GM12875 (cell line): ENCODE results near the gene FMNL3.

Source experiments
- H3K4me3 ChIP-seq: one replicate; pipeline ENCODE4 v1.5.1; 2011; ENCODE audit warnings: low read depth, low read length, control low read depth
- TF ChIP-seq, protein P1 (sequence below): IDR thresholded peaks from 2 replicates; pipeline ENCODE4 v1.5.1; 2011; ENCODE audit warnings: low read depth, mild to moderate bottlenecking, control low read depth, inconsistent platforms, low read length, moderate library complexity, borderline replicate concordance; ENCODE audit not compliant: insufficient read depth

Gene FMNL3

DNA sequence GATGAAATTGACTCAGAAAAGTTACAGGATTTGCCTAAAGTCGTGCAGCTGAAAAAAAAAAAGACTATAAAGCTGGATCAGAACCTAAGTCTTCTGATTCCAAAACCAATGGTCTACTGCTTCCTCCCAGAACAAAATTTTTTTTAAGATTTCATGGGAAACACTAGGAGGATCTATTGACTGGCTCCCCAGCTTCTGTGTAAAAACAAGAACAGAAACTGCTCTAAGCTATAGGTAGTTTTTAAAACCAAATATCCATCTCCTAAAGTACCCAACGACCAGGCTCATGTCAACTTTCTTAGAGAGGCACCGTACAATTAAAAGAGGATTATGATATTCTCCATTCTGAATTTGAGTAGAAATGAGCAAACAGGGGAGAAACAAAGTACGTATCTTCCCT lies 9.4 kb downstream of the FMNL3 start:
- TF ChIP-seq, protein P1, sequence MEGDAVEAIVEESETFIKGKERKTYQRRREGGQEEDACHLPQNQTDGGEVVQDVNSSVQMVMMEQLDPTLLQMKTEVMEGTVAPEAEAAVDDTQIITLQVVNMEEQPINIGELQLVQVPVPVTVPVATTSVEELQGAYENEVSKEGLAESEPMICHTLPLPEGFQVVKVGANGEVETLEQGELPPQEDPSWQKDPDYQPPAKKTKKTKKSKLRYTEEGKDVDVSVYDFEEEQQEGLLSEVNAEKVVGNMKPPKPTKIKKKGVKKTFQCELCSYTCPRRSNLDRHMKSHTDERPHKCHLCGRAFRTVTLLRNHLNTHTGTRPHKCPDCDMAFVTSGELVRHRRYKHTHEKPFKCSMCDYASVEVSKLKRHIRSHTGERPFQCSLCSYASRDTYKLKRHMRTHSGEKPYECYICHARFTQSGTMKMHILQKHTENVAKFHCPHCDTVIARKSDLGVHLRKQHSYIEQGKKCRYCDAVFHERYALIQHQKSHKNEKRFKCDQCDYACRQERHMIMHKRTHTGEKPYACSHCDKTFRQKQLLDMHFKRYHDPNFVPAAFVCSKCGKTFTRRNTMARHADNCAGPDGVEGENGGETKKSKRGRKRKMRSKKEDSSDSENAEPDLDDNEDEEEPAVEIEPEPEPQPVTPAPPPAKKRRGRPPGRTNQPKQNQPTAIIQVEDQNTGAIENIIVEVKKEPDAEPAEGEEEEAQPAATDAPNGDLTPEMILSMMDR = no peak
- no peak overlapping the region for H3K4me3 ChIP-seq

GRCh38 chr12:49696723-49697122 lies 10.5 kb downstream of the FMNL3 start:
- H3K4me3 ChIP-seq = no peak overlapping the region

GRCh38 chr12:49693931-49694444 lies 13.2 kb downstream of the FMNL3 start:
- TF ChIP-seq, protein P1 = no peak
- H3K4me3 ChIP-seq = no peak overlapping the region

More at GRCh38 chr12:49696723-49697122, 10.5 kb downstream of the FMNL3 start:
- TF ChIP-seq, protein P1 = no peak

DNA sequence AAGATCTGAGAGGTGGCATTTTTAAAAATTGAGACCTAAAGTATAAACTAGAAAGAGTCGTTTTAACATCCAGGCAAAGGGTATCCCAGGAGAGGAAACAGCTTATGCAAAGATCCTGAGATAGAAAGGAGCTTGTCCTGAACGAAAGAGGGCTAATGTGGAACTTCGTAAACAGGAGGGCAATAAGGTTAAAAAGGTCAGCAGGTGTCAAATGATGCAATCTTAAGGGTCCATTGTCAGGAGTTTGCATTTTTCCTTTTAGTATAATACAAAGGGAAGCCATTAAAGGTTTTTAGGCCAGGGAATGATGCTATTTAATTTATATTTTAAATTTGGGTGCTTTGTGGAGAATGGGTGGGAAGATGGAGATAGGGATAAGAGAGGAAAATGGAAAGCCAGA lies 14.4 kb downstream of the FMNL3 start:
- no peak overlapping the region for H3K4me3 ChIP-seq
- TF ChIP-seq, protein P1 = no peak

DNA sequence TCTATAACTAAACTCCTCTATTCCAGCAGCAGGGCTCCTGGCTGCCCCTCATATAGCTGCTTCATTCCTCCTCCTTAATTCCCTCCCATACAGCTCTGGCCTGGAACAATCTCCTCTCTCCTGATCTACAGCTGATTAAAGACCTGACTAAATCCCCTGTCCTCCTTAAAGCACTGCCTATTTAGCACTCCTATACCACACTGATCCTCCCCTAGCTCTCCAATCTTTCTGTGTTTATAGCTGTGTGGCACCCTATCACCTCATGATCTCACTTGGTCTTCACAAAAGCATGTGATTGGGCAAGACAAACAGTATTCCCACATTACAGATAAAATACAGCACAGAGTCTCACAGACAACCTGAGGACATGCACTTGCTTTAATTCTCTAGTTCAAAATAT lies 17.4 kb downstream of the FMNL3 start:
- H3K4me3 ChIP-seq = no peak overlapping the region
- TF ChIP-seq, protein P1 = no peak

DNA sequence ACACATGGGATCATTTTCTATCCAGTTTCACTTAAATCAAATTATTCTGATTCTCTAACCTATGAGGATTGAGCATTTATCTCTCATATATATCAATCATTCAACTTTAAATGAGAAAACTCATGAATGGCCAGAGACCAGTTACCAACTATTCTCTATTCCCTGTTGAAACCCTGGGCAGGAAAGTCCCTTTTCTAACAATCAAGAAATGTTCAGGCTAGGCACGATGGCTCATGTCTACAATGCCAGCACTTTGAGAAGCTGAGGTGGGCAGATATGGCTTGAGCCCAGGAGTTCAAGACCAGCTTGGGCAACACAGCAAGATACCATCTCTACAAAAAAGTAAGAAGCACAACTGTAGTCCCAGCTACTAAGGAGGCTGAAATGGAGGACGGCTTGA lies 18.0 kb downstream of the FMNL3 start:
- H3K4me3 ChIP-seq = no peak overlapping the region
- TF ChIP-seq, protein P1 = no peak

DNA sequence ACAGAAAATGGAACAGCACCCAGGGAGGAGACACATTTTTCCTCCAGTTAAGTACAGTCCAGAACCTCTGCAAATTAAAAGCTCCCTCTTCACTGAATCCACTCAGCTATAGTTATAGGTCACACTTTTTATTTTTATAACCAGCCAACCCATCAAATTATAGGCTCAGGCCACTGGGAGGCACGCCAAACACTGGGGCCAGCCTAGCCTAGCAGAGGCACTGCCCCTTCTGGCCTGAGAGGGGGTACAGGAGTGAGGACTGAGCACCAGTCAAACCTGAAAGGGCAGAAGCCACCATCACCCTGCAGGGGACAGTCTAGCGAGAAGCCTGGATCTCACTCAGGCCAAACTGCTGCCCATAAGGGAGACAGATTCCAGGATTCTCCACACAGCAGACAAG lies 19.3 kb downstream of the FMNL3 start:
- TF ChIP-seq, protein P1 = no peak

More for the DNA sequence above, 19.3 kb downstream of the FMNL3 start:
- no peak overlapping the region for H3K4me3 ChIP-seq
